Tibial nerve (tissue), 4 donors: ENCODE measurements around the gene TAF9.
"Not testable (repeated sequence)": the region's sequence is repeated elsewhere in the genome, so short reads cannot be mapped to it uniquely, and the experiment has no call there.

Experiments
- CTCF ChIP-seq, 5 experiments: fragments of 200-600 bp in 3 of 5; fragments of 450-650 bp in 2 of 5; sonication (generic) in 3 of 5; IDR thresholded peaks; one replicate each; pipeline ENCODE4 v1.5.1; 2016 to 2019; ENCODE audit warnings: antibody characterized with exemption in 5 of 5, mild to moderate bottlenecking in 3 of 5, moderate library complexity in 2 of 5
- EP300 ChIP-seq, 2 donors: sonication (generic); formaldehyde crosslinking; IDR thresholded peaks; one replicate each; pipeline ENCODE4 v1.6.1; 2017; ENCODE audit warnings: antibody characterized with exemption in 2 of 2, mild to moderate bottlenecking in 1 of 2

- TF ChIP-seq EP300, CTCF (IDR thresholded peaks at IDR 0.05): not testable (repeated sequence)
These were observed 1.0 kb upstream of the TAF9 start for GRCh38 chr5:69370335-69370734.
